Measurements from ENCODE around the gene VWA1. TPM values are rescaled to one million over a fixed set of nuclear protein-coding genes. Genes with fewer than 3 reads are reported as not detected.

Gene VWA1
- polyA plus RNA-seq, 1 of the 3 experiments (the other 2 are of a cell fraction): 7.4 TPM

DNA sequence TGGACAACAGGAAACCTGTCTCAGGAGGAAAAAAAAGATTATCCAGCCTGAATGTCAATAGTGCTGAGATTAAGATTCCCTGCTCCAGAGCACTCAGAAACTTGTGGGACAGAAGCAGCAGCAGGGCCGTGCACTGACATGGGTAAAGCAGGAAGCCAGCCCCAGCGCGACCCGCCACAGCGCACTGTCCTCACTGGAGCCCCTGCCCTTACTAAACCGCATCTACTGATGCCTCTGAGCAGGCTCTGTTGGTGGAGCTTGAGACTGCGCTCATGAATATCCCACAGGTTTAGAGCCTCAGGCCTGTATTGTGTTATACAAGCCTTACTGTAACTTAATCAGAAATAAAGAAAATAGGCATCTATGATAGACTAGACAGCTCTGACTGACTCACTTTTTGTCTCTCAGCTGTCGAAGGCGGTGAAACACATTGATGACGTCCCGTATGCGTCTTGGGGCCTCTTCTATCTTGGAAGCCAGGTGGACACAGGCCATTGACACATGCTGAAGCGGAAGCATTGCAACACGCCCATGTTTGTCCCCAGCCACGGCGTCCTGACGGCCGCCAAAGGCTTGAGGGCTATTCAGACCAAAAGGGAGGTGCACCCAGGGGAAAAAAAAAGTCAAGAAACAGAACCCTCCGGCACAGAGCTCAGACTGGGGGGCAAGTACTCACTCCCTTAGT is 37.5 kb upstream of the VWA1 start:
- H4K20me1 ChIP-seq (ENCODE audit: insufficient read depth): 0 out of 2 replicates have a peak, but pooled peaks cover 4% of the 10 kb centered on the region
- no peaks in the 10 kb centered on the region for H3K9me3 ChIP-seq
- POLR2A ChIA-PET: no interaction called here
- H3K9me2 ChIP-seq: no peaks in the 10 kb centered on the region
- peaks cover 35 to 44% of the 10 kb centered on the region in 2 experiments for H3K36me3 ChIP-seq (replicated peaks in 1 of 2; ENCODE audit: control insufficient read depth in 1 of 2, insufficient read depth in 2 of 2, low read length in 1 of 2)
- DNase-seq: peak; percentile 16
- peaks cover 97% of the 10 kb centered on the region for H3K79me2 ChIP-seq (ENCODE audit: insufficient read depth)
- H2AFZ ChIP-seq (ENCODE audit: low read depth): no peak overlapping the region
- H3K4me1 ChIP-seq (ENCODE audit: control insufficient read depth in 1 of 2, insufficient read depth in 2 of 2, low read depth in 1 of 2, low read length in 1 of 2): peaks cover 6 to 23% of the 10 kb centered on the region in 2 experiments; a peak in 1 of 4 replicates
- 57% methylated on average over 18 of the region's 19 CpGs for WGBS (ENCODE audit: low lambda C conversion rate)
- H3K9ac ChIP-seq: peak overlapping the region; percentile 93
- no peaks in the 10 kb centered on the region for H3K27me3 ChIP-seq (ENCODE audit: insufficient read depth)
- 0 out of 4 replicates have a peak overlapping the region, but pooled peaks of 1 of the 2 experiments have one; percentile 6 for H3K27ac ChIP-seq (ENCODE audit: low read depth in 2 of 2, low read length in 1 of 2)
- H3K4me3 ChIP-seq (ENCODE audit: low read depth in 2 of 2, low read length in 1 of 2): peak overlapping the region; percentile 74 to 78
- no peak for TF ChIP-seq RFX5 (IDR thresholded peaks at IDR 0.05; ENCODE audit: low read length)
- no peak for TF ChIP-seq RCOR1 (IDR thresholded peaks at IDR 0.05; ENCODE audit: low read length)
- no peak for TF ChIP-seq USF1 (IDR thresholded peaks at IDR 0.05; ENCODE audit: borderline replicate concordance, low read depth)
- TF ChIP-seq JUND (IDR thresholded peaks at IDR 0.05): no peak
- H3K4me2 ChIP-seq: peak overlapping the region; percentile 93
- H3F3A ChIP-seq (replicated peaks; ENCODE audit: insufficient read depth): peaks cover 16% of the 10 kb centered on the region
- CTCF ChIA-PET: interaction anchor here (1.0 to 3.8 kb wide), 3 partner anchors 9 to 23 kb away, joined by 3 to 16 read pairs (median 14); partner anchors contain the start of genes AURKAIP1 and MRPL20

DNA sequence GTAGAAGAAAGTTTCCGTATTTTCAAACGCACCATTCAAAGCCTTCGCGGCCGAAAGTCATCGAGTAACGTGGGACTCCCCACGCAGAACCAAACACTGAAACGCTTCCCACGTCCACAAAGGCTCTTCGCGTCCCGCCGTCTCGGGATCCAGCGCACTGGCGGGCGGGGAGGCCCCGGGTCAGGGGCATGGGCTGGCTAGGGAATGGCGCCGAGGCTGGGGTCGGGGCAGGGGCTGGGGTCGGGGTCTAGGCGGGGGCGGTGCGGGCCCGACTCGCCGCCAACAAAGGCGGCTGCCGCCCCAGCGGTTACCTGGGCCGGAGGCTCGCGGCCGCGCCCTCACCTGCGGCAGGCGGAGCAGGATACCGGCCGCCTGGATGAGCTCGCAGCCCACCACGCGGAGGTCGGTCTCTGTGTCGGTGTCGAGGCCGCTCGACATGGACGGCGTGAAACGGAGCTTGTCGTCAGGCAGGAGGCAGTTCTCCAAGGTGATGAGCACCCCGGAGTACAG is 36.8 kb upstream of the VWA1 start:
- H3K9me3 ChIP-seq: no peaks in the 10 kb centered on the region
- H2AFZ ChIP-seq (ENCODE audit: low read depth): no peak overlapping the region
- peak overlapping the region; percentile 44 to 69; a peak in 3 of 4 replicates for H3K27ac ChIP-seq (ENCODE audit: low read depth in 2 of 2, low read length in 1 of 2)
- peaks cover 24% of the 10 kb centered on the region for H3F3A ChIP-seq (replicated peaks; ENCODE audit: insufficient read depth)
- peaks cover 92% of the 10 kb centered on the region for H3K79me2 ChIP-seq (ENCODE audit: insufficient read depth)
- H4K20me1 ChIP-seq (ENCODE audit: insufficient read depth): 0 out of 2 replicates have a peak, but pooled peaks cover 4% of the 10 kb centered on the region
- H3K9ac ChIP-seq: peak overlapping the region; percentile 93
- no peaks in the 10 kb centered on the region for H3K9me2 ChIP-seq
- POLR2A ChIA-PET: interaction anchor here (0.6 to 2.1 kb wide), 6 partner anchors 9 to 28 kb away, joined by 3 to 15 read pairs (median 6); partner anchors contain the start of genes AURKAIP1 and MRPL20
- H3K36me3 ChIP-seq (replicated peaks in 1 of 2; ENCODE audit: control insufficient read depth in 1 of 2, insufficient read depth in 2 of 2, low read length in 1 of 2): peaks cover 28 to 40% of the 10 kb centered on the region in 2 experiments
- peaks cover 6 to 23% of the 10 kb centered on the region in 2 experiments; a peak in 1 of 4 replicates for H3K4me1 ChIP-seq (ENCODE audit: control insufficient read depth in 1 of 2, insufficient read depth in 2 of 2, low read depth in 1 of 2, low read length in 1 of 2)
- no CpG with 5 or more reads among the region's 54 CpGs for WGBS (ENCODE audit: low lambda C conversion rate)
- CTCF ChIA-PET: interaction anchor here (0.7 to 3.8 kb wide), 9 partner anchors 9 to 219 kb away, joined by 3 to 16 read pairs (median 3); partner anchors contain the start of genes ATAD3A, AURKAIP1 and MRPL20
- TF ChIP-seq EZH2phosphoT487 (IDR thresholded peaks at IDR 0.05; ENCODE audit: borderline replicate concordance, low read depth): no peak
- TF ChIP-seq JUND (IDR thresholded peaks at IDR 0.05): no peak
- TF ChIP-seq MEF2A (IDR thresholded peaks at IDR 0.05; ENCODE audit: borderline replicate concordance, low read depth): no peak
- TF ChIP-seq SMC3 (IDR thresholded peaks at IDR 0.05; ENCODE audit: low read depth, low read length): no peak
- no peak for TF ChIP-seq GABPA (IDR thresholded peaks at IDR 0.05; ENCODE audit: low read depth)
- no peak for TF ChIP-seq FOSL2 (IDR thresholded peaks at IDR 0.05; ENCODE audit: borderline replicate concordance, low read depth)
- TF ChIP-seq TEAD4 (IDR thresholded peaks at IDR 0.05; ENCODE audit: borderline replicate concordance, insufficient read depth): no peak
- no peak for TF ChIP-seq GATA2 (CRISPR knock-in tag; IDR thresholded peaks at IDR 0.05)
- TF ChIP-seq RCOR1 (IDR thresholded peaks at IDR 0.05; ENCODE audit: low read length): no peak
- no peak for TF ChIP-seq ELF1 (IDR thresholded peaks at IDR 0.05)
- no peak for TF ChIP-seq RFX5 (IDR thresholded peaks at IDR 0.05; ENCODE audit: low read length)
- TF ChIP-seq, protein P1, sequence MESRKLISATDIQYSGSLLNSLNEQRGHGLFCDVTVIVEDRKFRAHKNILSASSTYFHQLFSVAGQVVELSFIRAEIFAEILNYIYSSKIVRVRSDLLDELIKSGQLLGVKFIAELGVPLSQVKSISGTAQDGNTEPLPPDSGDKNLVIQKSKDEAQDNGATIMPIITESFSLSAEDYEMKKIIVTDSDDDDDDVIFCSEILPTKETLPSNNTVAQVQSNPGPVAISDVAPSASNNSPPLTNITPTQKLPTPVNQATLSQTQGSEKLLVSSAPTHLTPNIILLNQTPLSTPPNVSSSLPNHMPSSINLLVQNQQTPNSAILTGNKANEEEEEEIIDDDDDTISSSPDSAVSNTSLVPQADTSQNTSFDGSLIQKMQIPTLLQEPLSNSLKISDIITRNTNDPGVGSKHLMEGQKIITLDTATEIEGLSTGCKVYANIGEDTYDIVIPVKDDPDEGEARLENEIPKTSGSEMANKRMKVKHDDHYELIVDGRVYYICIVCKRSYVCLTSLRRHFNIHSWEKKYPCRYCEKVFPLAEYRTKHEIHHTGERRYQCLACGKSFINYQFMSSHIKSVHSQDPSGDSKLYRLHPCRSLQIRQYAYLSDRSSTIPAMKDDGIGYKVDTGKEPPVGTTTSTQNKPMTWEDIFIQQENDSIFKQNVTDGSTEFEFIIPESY (IDR thresholded peaks at IDR 0.05; ENCODE audit: borderline replicate concordance, low read depth): no peak
- TF ChIP-seq YY1 (IDR thresholded peaks at IDR 0.05; ENCODE audit: low read depth): no peak
- TF ChIP-seq IRF3 (IDR thresholded peaks at IDR 0.05; ENCODE audit: low read depth, low read length): no peak
- TF ChIP-seq CHD2 (IDR thresholded peaks at IDR 0.05; ENCODE audit: low read length, partially characterized antibody): no peak
- no peak for TF ChIP-seq NFIC (IDR thresholded peaks at IDR 0.05; ENCODE audit: borderline replicate concordance)
- no peak for TF ChIP-seq SIN3A (IDR thresholded peaks at IDR 0.05; ENCODE audit: borderline replicate concordance, low read depth, low read length)
- no peak for TF ChIP-seq FOXJ3 (CRISPR knock-in tag; IDR thresholded peaks at IDR 0.05)
- H3K4me2 ChIP-seq: peak overlapping the region; percentile 93
- peak; percentile 65 for DNase-seq
- H3K27me3 ChIP-seq (ENCODE audit: insufficient read depth): no peaks in the 10 kb centered on the region
- H3K4me3 ChIP-seq (ENCODE audit: low read depth in 2 of 2, low read length in 1 of 2): peak overlapping the region; percentile 74 to 78
